ENCODE results near the gene LAMC3.

- TF ChIP-seq CTCF (IDR thresholded peaks at IDR 0.05): no peak
- no peak for TF ChIP-seq POLR2AphosphoS5 (IDR thresholded peaks at IDR 0.05)
- no peak for TF ChIP-seq POLR2A (IDR thresholded peaks at IDR 0.05; ENCODE audit: low read depth)
Observed at GRCh38 chr9:131100445-131100844, 91.5 kb downstream of the LAMC3 start.
